ENCODE data around the gene GRID1.

The GRID1 gene

GRCh38 chr10:86299562-86299961 lies 67.0 kb downstream of the GRID1 start:
- Histone ChIP-seq H3K9me3 (ENCODE audit: control insufficient read depth, insufficient read depth, low read depth, low read length) (no peaks in the 10 kb centered on the region), H3K4me1 (ENCODE audit: control insufficient read depth, insufficient read depth, low read length) (no peaks in the 10 kb centered on the region), H3K36me3 (ENCODE audit: control insufficient read depth in 2 of 2, insufficient read depth in 1 of 2, low read length in 2 of 2) (no peaks in the 10 kb centered on the region), H3K4me3 (ENCODE audit: low read depth, low read length) (no peak overlapping the region), H3K27ac (ENCODE audit: extremely low read depth, low read depth, low read length) (no peak overlapping the region)
- TF ChIP-seq ZNF529 (tag by site-specific recombination; IDR thresholded peaks at IDR 0.05; ENCODE audit: insufficient replicate concordance) (no peak), ZBTB6 (tag by site-specific recombination; IDR thresholded peaks at IDR 0.05) (no peak), ZFP37 (tag by site-specific recombination; IDR thresholded peaks at IDR 0.05) (no peak), FEZF1 (tag by site-specific recombination; IDR thresholded peaks at IDR 0.05) (no peak), ZSCAN4 (tag by site-specific recombination; IDR thresholded peaks at IDR 0.05) (no peak), ZEB2 (tag by site-specific recombination; IDR thresholded peaks at IDR 0.05) (no peak), ZNF350 (tag by site-specific recombination; IDR thresholded peaks at IDR 0.05) (no peak), KLF1 (tag by site-specific recombination; IDR thresholded peaks at IDR 0.05) (no peak)
- ChIA-PET CTCF (no interaction called here), POLR2A (no interaction called here)

GRCh38 chr10:86298501-86299001 lies 68.0 kb downstream of the GRID1 start:
- ChIA-PET POLR2A (no interaction called here), CTCF (interaction anchor here (0.7 kb wide), 1 partner anchor 10 kb away, joined by 4 read pairs; no protein-coding TSS in a partner anchor)
- Histone ChIP-seq H3K4me3 (ENCODE audit: low read depth, low read length) (no peak overlapping the region), H3K36me3 (ENCODE audit: control insufficient read depth in 2 of 2, insufficient read depth in 1 of 2, low read length in 2 of 2) (no peaks in the 10 kb centered on the region), H3K9me3 (ENCODE audit: control insufficient read depth, insufficient read depth, low read depth, low read length) (no peaks in the 10 kb centered on the region), H3K4me1 (ENCODE audit: control insufficient read depth, insufficient read depth, low read length) (no peaks in the 10 kb centered on the region), H3K27ac (ENCODE audit: extremely low read depth, low read depth, low read length) (no peak overlapping the region)
- TF ChIP-seq EGR2 (tag by site-specific recombination; IDR thresholded peaks at IDR 0.05; ENCODE audit: low read depth), result peak; percentile 36; the same call in 1 of the 2 replicates
- no peak for TF ChIP-seq ZNF654 (tag by site-specific recombination; IDR thresholded peaks at IDR 0.05; ENCODE audit: low read depth)
- TF ChIP-seq ZNF24 (tag by site-specific recombination; IDR thresholded peaks at IDR 0.05), result no peak
- TF ChIP-seq ZNF132 (tag by site-specific recombination; IDR thresholded peaks at IDR 0.05; ENCODE audit: borderline replicate concordance), result no peak
- no peak for TF ChIP-seq YY1 (tag by site-specific recombination; IDR thresholded peaks at IDR 0.05)
- no peak for TF ChIP-seq HOXD13 (CRISPR knock-in tag; IDR thresholded peaks at IDR 0.05; ENCODE audit: borderline replicate concordance)
- no peak for TF ChIP-seq ATF2 (tag by site-specific recombination; IDR thresholded peaks at IDR 0.05; ENCODE audit: low read depth)
- TF ChIP-seq HIC1 (tag by site-specific recombination; IDR thresholded peaks at IDR 0.05), result no peak
- peak; percentile 36; the same call in 1 of the 2 replicates for TF ChIP-seq ZFHX2 (tag by site-specific recombination; conservative IDR thresholded peaks at IDR 0.05)
- TF ChIP-seq ZNF521 (tag by site-specific recombination; IDR thresholded peaks at IDR 0.05), result no peak
- TF ChIP-seq ZNF596 (tag by site-specific recombination; IDR thresholded peaks at IDR 0.05), result no peak
- no peak for TF ChIP-seq ZNF221 (tag by site-specific recombination; IDR thresholded peaks at IDR 0.05; ENCODE audit: borderline replicate concordance)
- no peak for TF ChIP-seq ZNF362 (tag by site-specific recombination; IDR thresholded peaks at IDR 0.05)
